SH-SY5Y (cell line): ENCODE results near the gene PLIN4.

Experiments
- GATA2 ChIP-seq: IDR thresholded peaks from 2 replicates; pipeline ENCODE4 v1.6.1; 2011; ENCODE audit warnings: mild to moderate bottlenecking, low read depth, low read length
- GATA3 ChIP-seq: IDR thresholded peaks from 2 replicates; pipeline ENCODE4 v1.6.1; 2011; ENCODE audit warnings: low read depth, mild to moderate bottlenecking, low read length, moderate library complexity

DNA sequence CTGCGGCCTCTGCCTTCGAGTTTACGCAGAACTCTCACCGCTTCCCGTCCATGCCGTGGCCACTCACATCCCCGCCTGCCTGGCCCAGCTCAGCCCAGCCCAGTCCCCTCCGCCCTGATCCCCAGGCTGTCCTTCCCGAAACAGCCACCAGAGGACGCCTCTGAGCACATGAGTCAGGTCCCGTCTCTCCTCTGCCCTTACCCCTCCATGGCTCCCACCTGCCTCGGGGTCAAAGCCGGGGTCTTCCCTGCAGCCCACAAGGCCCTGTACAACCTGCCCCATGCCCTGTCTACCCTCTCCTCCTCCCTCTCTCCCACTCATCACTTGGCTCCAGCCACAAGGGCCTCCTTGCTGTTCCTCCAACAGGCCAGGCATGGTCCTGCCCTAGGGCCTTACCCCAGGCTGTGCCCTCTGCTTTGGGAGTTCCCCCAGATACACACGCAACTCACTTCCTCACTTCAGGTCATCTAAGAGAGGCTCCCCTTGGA lies 49.3 kb upstream of the PLIN4 start:
- no peak for TF ChIP-seq GATA3
- TF ChIP-seq GATA2: no peak
